ENCODE results near the gene C6orf47. TPM values are rescaled to one million over a fixed set of nuclear protein-coding genes. Genes with fewer than 3 reads are reported as not detected.
"Not testable (repeated sequence)": the region's sequence is repeated elsewhere in the genome, so short reads cannot be mapped to it uniquely, and the experiment has no call there.

Gene C6orf47, protein sequence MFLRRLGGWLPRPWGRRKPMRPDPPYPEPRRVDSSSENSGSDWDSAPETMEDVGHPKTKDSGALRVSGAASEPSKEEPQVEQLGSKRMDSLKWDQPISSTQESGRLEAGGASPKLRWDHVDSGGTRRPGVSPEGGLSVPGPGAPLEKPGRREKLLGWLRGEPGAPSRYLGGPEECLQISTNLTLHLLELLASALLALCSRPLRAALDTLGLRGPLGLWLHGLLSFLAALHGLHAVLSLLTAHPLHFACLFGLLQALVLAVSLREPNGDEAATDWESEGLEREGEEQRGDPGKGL
- 10 to 100 TPM; 24.5 to 39.6 (median 34.0) TPM for total RNA-seq

DNA sequence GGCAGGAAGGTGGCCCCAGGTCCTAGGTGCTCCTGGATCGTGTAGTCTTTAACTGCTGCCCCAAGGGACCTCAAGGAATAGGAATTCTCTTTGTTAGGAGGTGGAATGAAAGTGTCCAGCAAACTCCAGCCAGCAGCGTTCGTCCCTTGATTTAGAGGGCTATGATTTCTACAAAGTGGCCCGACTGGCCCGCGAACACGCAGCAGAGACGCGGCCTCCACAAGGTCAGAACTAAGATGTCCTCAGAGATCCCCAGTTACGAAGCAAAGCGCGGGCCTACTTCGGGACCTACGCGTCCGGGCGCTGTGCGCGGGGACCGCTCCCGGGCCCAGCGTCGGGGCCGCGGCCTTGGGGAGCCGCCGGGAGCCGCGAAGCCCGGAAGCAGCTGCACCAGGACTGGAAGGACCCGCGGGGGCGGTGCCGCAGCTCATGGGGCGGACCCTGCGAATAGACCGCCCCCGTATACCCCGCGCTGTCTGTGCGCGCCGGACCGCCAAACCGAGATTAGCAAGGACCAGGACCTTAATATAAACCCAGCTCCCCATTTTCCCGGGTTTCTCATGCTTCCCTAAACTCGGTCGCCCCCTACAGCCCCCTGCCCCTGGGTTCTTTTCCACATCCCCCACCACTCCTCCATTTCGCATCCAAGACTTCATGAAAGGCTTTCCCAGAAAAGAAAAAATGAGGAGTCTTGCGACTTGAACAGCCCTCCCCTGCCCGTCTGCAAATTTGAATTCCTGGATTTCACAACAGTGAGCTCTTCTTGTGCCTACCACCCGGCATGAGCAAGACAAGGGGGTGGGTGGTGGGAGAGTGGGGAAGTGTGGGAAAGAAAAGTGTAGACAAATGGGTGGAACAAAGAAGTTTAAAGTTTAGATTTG lies at the start of gene C6orf47:
TSS of gene C6orf47 (minus strand) at position 398 of the 881 bp plus-strand sequence. CDS start 831 bp downstream, outside the sequence.
- Histone ChIP-seq H3K9me3 (no peaks in the 10 kb centered on the region), H3K27me3 (no peaks in the 10 kb centered on the region), H3K4me3 (peak within 1 kb of the TSS; percentile 68 to 91 (median 70)), H3K27ac (replicated peaks in 1 of 4) (peak within 1 kb of the TSS; percentile 84 to 99 (median 89)), H3K36me3 (peaks cover 0 to 45% (median 36%) of the 10 kb centered on the region in 4 donors), H3K4me1 (peaks cover 57 to 82% (median 66%) of the 10 kb centered on the region in 4 donors)
- TF ChIP-seq, protein P1, sequence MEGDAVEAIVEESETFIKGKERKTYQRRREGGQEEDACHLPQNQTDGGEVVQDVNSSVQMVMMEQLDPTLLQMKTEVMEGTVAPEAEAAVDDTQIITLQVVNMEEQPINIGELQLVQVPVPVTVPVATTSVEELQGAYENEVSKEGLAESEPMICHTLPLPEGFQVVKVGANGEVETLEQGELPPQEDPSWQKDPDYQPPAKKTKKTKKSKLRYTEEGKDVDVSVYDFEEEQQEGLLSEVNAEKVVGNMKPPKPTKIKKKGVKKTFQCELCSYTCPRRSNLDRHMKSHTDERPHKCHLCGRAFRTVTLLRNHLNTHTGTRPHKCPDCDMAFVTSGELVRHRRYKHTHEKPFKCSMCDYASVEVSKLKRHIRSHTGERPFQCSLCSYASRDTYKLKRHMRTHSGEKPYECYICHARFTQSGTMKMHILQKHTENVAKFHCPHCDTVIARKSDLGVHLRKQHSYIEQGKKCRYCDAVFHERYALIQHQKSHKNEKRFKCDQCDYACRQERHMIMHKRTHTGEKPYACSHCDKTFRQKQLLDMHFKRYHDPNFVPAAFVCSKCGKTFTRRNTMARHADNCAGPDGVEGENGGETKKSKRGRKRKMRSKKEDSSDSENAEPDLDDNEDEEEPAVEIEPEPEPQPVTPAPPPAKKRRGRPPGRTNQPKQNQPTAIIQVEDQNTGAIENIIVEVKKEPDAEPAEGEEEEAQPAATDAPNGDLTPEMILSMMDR (IDR thresholded peaks at IDR 0.05) = no peak
- peak; percentile 88 to 96 for TF ChIP-seq POLR2AphosphoS5 (IDR thresholded peaks at IDR 0.05)
- peak; percentile 89 for TF ChIP-seq POLR2A (IDR thresholded peaks at IDR 0.05; ENCODE audit: low read depth)
- DNase-seq (ENCODE audit: extremely low spot score) = peak; percentile 95
- intact Hi-C loops (cut with DNase I) = no loop called here
- WGBS = 0% methylated on average over 28 of the region's 52 CpGs

DNA sequence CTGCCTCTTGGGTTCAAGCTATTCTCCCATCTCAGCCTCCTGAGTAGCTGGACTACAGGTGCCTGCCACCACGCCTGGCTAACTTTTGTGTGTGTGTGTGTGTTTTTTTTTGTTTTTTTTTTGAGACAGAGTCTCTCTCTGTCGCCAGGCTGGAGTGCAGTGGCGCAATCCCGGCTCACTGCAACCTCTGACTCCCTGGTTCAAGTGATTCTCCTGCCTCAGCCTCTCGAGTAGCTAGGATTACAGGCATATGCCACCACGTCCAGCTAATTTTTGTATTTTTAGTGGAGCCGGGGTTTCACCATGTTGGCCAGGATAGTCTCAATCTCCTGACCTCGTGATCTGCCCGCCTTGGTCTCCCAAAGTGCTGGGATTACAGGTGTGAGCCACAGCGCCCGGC lies 48.6 kb upstream of the C6orf47 start:
- H3K36me3 ChIP-seq; H3K27ac ChIP-seq (replicated peaks in 1 of 4); H3K4me1 ChIP-seq; H3K4me3 ChIP-seq; intact Hi-C loops (cut with DNase I); DNase-seq (ENCODE audit: extremely low spot score); H3K27me3 ChIP-seq; H3K9me3 ChIP-seq: not testable (repeated sequence)
- WGBS = 93% methylated on average over 11 of the region's 11 CpGs

DNA sequence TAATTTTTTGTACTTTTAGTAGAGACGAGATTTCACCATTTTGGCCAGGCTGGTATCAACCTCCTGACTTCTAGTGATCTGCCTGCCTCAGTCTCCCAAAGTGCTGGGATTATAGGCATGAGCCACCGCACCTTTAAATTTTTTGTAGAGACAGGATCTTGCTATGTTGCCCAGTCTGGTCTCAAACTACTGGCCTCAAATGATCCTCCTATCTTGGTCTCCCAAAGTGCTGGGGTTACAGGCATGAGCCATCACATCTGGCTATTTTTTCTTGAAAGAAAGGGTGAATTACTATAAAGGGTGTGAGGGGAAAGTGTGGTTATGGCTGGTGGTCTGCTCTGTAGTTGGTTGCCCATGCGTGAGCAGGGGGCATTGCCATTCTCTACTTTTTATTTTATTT lies 47.6 kb upstream of the C6orf47 start:
- Histone ChIP-seq H3K27me3 (peaks cover 0 to 6% (median 0%) of the 10 kb centered on the region in 4 donors), H3K4me1 (peaks cover 4 to 8% (median 6%) of the 10 kb centered on the region in 4 donors), H3K9me3 (no peaks in the 10 kb centered on the region), H3K27ac (replicated peaks in 1 of 4) (no peak overlapping the region), H3K36me3 (no peaks in the 10 kb centered on the region), H3K4me3 (no peak overlapping the region)
- no peak for DNase-seq (ENCODE audit: extremely low spot score)
- TF ChIP-seq, protein P1 (IDR thresholded peaks at IDR 0.05) = no peak
- TF ChIP-seq POLR2AphosphoS5 (IDR thresholded peaks at IDR 0.05) = no peak
- no peak for TF ChIP-seq EP300 (IDR thresholded peaks at IDR 0.05)
- TF ChIP-seq POLR2A (IDR thresholded peaks at IDR 0.05; ENCODE audit: low read depth) = no peak
- intact Hi-C loops (cut with DNase I) = no loop called here
- WGBS = 88% methylated on average over 3 of the region's 3 CpGs

DNA sequence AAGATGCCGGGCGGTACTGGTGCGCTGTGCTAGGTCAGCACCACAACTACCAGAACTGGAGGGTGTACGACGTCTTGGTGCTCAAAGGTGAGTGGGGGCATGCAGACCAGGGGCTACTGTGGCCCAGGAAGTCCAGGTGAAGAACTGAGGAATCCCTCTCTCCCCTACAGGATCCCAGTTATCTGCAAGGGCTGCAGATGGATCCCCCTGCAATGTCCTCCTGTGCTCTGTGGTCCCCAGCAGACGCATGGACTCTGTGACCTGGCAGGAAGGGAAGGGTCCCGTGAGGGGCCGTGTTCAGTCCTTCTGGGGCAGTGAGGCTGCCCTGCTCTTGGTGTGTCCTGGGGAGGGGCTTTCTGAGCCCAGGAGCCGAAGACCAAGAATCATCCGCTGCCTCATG lies 47.1 kb upstream of the C6orf47 start:
- peaks cover 4 to 8% (median 6%) of the 10 kb centered on the region in 4 donors for H3K4me1 ChIP-seq
- H3K4me3 ChIP-seq = no peak overlapping the region
- H3K9me3 ChIP-seq = no peaks in the 10 kb centered on the region
- TF ChIP-seq EP300 (IDR thresholded peaks at IDR 0.05) = no peak
- TF ChIP-seq, protein P1 (IDR thresholded peaks at IDR 0.05) = no peak
- TF ChIP-seq POLR2AphosphoS5 (IDR thresholded peaks at IDR 0.05) = no peak
- TF ChIP-seq POLR2A (IDR thresholded peaks at IDR 0.05; ENCODE audit: low read depth) = no peak
- intact Hi-C loops (cut with DNase I) = no loop called here
- H3K27ac ChIP-seq (replicated peaks in 1 of 4) = no peak overlapping the region
- no peaks in the 10 kb centered on the region for H3K36me3 ChIP-seq
- 86% methylated on average over 9 of the region's 10 CpGs for WGBS
- no peak for DNase-seq (ENCODE audit: extremely low spot score)
- H3K27me3 ChIP-seq = peaks cover 0 to 6% (median 0%) of the 10 kb centered on the region in 4 donors

DNA sequence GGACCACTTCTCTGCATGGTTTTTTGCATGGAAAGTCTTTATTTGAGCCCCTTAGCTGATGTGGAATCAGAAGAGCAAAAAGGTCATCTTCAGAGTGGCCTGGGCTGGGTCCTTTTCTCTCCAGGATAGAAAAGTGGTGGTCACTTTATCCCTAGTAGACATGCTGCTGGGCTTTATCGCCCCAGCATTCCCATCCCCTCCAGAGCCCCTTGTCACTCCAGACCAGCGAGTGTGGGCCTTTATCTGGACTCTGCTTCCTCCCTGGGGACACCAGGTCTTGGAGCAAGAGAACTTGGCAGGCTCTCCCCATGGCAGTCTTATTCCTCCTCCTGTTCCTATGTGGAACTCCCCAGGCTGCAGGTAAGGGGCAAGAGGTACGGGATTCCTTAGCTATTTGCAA lies 46.0 kb upstream of the C6orf47 start, which contains the start of gene LY6G6F:
TSS of gene LY6G6F (plus strand) at position 268 of the 400 bp plus-strand sequence. CDS start at position 309, 41 bp downstream.
- Histone ChIP-seq H3K4me3 (no peak within 1 kb of the TSS), H3K36me3 (no peaks in the 10 kb centered on the region), H3K4me1 (peaks cover 11 to 15% (median 14%) of the 10 kb centered on the region in 4 donors), H3K27me3 (peaks cover 0 to 6% (median 0%) of the 10 kb centered on the region in 4 donors), H3K9me3 (no peaks in the 10 kb centered on the region), H3K27ac (replicated peaks in 1 of 4) (no peak within 1 kb of the TSS)
- intact Hi-C loops (cut with DNase I) = no loop called here
- DNase-seq (ENCODE audit: extremely low spot score) = no peak
- TF ChIP-seq EP300 (IDR thresholded peaks at IDR 0.05) (no peak), POLR2A (IDR thresholded peaks at IDR 0.05; ENCODE audit: low read depth) (no peak), POLR2AphosphoS5 (IDR thresholded peaks at IDR 0.05) (no peak)
- TF ChIP-seq, protein P1 (IDR thresholded peaks at IDR 0.05) = no peak
- WGBS = 65% methylated on average over 3 of the region's 3 CpGs

Measured in esophagus muscularis mucosa (tissue), 4 donors.